NB4 (cell line): ENCODE results near the gene TMC4.

Experiments used
- DNase-seq: peaks from one replicate; pipeline ENCODE4 v3.0.0; 2010; ENCODE audit warnings: low read depth
- H3K4me3 ChIP-seq: one replicate; pipeline ENCODE4 v1.5.1; 2011; ENCODE audit warnings: mild to moderate bottlenecking, low read depth, low read length, moderate library complexity
- MYC ChIP-seq: IDR thresholded peaks from 2 replicates; pipeline ENCODE4 v1.6.1; 2011; ENCODE audit warnings: low read depth, low read length
- POLR2A ChIP-seq: IDR thresholded peaks from 2 replicates; pipeline ENCODE4 v1.6.1; 2011; ENCODE audit warnings: mild to moderate bottlenecking; ENCODE audit not compliant: insufficient read length; ENCODE audit errors: extremely low read depth
- TF ChIP-seq, protein P1 (sequence below): IDR thresholded peaks from 2 replicates; pipeline ENCODE4 v1.6.1; 2011; ENCODE audit warnings: low read depth, low read length
- TF ChIP-seq, protein P2 (sequence below): IDR thresholded peaks from one replicate; pipeline ENCODE4 v1.5.1; 2012; ENCODE audit warnings: low read depth, low read length

The TMC4 gene

DNA sequence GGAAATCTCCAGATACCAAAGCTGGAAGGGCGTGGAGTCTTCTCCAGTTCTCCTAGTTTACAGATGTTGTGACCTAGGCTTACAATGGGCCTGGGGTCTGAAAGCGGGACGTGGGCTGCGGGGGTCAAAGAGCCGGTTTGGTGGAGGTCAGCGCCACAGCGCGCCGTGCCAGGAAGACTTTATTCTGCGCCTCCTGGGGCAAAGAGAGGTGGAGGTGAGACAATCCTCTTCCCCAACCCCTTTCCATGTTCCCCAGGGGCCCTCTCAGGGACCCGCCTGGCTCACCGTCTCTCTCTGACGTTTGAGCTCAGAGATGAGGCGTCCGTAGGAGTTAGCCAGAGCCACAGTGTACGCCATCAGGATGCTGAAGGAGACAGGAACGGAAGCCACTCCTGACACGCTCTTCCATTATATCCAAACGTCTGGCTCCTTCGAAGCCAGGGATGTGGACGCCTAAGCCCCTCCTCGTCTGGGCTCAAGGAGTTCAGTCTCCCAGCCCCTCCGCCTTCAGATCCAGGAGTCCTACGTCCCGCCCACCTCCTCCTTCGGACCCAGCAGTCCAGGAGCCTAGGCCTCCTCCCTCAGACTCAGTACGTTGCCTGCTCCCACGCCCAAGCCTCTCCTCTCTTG lies 12.7 kb downstream of the TMC4 start:
- peak; percentile 21 for DNase-seq
- peak overlapping the region; percentile 74 for H3K4me3 ChIP-seq
- no peak for TF ChIP-seq POLR2A
- TF ChIP-seq, protein P1, sequence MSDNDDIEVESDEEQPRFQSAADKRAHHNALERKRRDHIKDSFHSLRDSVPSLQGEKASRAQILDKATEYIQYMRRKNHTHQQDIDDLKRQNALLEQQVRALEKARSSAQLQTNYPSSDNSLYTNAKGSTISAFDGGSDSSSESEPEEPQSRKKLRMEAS = no peak
- TF ChIP-seq, protein P2, sequence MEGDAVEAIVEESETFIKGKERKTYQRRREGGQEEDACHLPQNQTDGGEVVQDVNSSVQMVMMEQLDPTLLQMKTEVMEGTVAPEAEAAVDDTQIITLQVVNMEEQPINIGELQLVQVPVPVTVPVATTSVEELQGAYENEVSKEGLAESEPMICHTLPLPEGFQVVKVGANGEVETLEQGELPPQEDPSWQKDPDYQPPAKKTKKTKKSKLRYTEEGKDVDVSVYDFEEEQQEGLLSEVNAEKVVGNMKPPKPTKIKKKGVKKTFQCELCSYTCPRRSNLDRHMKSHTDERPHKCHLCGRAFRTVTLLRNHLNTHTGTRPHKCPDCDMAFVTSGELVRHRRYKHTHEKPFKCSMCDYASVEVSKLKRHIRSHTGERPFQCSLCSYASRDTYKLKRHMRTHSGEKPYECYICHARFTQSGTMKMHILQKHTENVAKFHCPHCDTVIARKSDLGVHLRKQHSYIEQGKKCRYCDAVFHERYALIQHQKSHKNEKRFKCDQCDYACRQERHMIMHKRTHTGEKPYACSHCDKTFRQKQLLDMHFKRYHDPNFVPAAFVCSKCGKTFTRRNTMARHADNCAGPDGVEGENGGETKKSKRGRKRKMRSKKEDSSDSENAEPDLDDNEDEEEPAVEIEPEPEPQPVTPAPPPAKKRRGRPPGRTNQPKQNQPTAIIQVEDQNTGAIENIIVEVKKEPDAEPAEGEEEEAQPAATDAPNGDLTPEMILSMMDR = no peak
- no peak for TF ChIP-seq MYC

DNA sequence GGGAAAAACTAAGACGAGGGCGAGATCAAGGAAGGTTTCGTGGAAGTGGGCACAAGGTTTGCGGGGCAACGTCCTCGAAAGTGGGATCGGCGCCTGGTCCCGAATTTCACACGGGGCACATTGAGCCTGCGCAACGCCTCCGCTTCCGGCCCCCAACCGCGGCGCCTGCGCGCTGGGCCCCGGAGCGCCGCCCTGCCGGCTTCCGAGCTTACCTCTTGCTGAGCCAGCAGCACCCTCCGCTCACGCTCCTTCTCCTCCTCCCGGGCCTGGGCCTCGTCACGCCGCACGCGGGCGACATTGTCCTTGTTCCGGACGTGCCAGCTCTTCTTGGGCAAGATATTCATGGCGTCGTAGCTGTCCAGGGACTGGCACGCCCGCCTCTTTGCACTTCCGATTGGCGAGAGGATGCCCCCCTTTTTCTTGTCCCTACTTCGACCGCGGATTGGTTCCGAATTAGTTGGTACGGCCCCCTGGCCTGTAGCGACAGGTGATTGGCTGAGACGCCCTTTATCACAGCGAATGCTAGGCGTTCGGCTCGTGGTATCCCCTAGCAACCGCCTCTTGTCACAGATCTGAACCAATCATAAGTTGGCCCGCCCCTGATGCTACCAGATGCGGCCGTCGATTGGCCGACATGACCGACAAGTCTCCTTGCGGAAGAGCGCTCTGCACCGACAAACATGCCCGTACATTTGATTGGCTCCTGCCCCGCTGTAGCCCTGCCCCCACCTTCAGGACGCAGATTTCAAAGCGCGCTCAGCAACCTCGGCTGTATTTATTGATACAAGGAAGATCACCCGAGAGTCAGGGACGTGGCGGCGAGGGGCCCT lies 13.4 kb downstream of the TMC4 start, which contains the start of gene LENG1:
TSS of gene LENG1 (minus strand) at position 370 of the 830 bp plus-strand sequence. CDS start at position 344, 26 bp downstream.
- TF ChIP-seq, protein P1 = peak; percentile 28
- TF ChIP-seq, protein P2 = no peak
- TF ChIP-seq POLR2A (peak; percentile 72), MYC (peak; percentile 53; the same call in 1 of the 2 replicates)
- H3K4me3 ChIP-seq = peak within 1 kb of the TSS; percentile 78

DNA sequence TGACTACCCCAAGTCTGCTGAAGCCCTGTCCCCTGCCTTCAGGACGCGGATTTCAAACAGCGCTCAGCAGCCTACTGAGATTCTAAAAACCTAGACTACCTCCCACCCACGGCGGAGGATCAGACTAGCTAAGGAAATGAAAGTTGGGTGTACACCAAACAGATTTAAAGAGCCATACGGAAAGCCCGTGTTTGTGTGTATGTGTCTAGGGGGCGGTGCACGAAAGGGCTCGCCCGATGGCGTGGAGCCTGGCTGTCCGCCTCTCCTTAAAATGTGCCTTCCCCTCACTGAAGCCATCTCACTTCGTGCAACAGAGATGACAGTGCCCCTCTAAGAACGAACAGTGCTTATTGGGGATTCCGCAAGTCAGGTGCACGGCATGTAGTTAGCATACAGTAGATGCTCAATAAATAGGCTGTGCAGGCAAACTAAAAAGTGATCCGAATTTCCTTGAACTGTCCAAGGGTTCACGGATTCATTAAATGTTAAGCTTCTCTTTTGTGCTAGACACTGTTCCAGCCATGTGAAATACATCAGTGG lies 14.1 kb downstream of the TMC4 start:
- TF ChIP-seq, protein P1 = no peak
- TF ChIP-seq POLR2A (no peak), MYC (no peak)
- TF ChIP-seq, protein P2 = no peak
- H3K4me3 ChIP-seq = peak overlapping the region; percentile 78
- DNase-seq = peak; percentile 21

More for the DNA sequence above, 13.4 kb downstream of the TMC4 start, which contains the start of gene LENG1:
- DNase-seq = peak; percentile 99

DNA sequence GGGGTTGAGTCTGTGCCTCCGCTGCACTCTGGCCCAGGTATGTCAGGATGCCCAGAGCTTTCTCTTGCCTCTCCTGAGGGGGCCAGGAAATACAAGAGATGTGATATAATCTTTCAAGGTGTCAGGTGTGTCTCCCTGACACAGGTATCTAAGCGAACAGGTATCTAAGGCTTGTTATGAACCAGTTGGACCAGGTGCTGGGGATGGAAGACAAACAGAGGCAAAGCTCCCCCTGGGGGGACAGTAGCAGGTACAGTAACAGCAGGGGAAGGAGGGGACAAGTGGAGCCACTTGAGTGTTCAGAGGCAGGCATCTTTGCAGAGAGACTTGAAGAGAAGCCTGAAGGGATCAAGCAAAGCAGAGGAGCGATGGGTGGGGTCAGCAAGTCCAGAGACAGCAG lies 16.0 kb downstream of the TMC4 start:
- no peak for DNase-seq
- TF ChIP-seq, protein P2 = no peak
- no peak for TF ChIP-seq POLR2A
- TF ChIP-seq, protein P1 = no peak
- TF ChIP-seq MYC = no peak
- no peak overlapping the region for H3K4me3 ChIP-seq

DNA sequence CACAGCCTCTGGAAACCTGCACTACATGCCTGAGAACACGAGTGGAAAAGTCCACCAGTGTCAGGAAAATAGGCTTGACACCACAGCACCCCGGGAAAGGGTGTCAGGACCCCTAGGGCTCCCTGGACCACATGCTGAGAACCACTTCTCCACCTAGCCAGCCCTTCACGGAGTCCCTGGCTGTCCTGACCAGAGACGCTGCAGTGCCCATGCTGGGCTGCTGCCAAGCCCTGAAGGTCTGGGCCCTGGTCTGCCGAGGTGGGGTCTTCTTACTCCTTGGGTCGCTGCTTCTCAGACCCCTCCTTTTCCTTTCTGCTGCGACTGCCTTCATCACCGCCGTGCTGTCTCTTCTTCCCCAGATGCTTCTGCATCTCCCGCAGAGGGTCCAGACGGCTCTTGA lies 16.5 kb downstream of the TMC4 start:
- TF ChIP-seq, protein P1 = no peak
- TF ChIP-seq MYC (no peak), POLR2A (no peak)
- TF ChIP-seq, protein P2 = no peak
- no peak for DNase-seq
- no peak overlapping the region for H3K4me3 ChIP-seq
